Stimulated activated CD4-positive, alpha-beta T cell treated with anti-CD3 and anti-CD28 coated beads, Interleukin-15, amount 100 ng/mL, for 24 hours (primary cell): ENCODE data around the gene GHRL.
"Not testable (repeated sequence)": the region's sequence is repeated elsewhere in the genome, so short reads cannot be mapped to it uniquely, and the experiment has no call there.

Experiments
- DNase-seq: peaks from one replicate; pipeline ENCODE4 v3.0.0-alpha.2; 2020

The GHRL gene

GRCh38 chr3:10322352-10322710 lies 29.6 kb upstream of the GHRL start:
- DNase-seq, result no peak

DNA sequence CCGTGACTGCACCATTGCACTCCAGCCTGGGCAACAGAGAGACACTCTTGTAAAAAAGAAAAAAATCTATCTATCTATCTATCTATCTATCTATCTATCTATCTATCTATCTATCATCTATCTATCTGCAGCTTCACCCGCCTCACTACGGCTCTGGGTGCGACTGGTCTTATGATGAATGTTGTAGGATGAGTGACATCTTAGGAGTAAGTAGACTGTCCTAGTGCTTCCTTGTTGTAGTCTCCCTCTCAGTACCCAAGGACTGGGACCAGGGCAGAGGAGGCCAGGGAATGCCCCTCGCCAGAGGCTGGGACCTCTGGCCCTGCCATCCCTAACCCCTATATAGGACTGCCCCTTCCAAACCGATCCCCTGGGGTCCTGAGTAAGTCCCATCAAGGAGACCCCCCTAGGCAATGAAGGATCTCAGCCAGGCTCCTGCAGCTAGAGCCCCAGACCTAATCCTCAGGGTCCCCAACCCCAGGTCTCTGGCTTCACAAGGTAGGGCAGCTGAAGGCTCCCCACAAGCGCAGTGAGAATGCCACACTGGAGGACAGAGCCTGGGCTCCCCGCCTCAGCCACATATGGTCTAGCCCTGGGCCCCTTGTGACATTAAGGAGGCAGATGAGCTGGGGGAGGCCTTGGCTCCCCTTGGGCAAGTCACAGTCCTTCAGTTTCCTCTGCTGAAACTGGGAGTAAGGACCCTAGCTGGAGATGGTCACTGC lies 29.0 kb upstream of the GHRL start:
- DNase-seq, result no peak

GRCh38 chr3:10320320-10320677 lies 27.6 kb upstream of the GHRL start:
- DNase-seq, result no peak

- DNase-seq, result no peak
Observed at GRCh38 chr3:10319804-10320203, 27.1 kb upstream of the GHRL start.

DNA sequence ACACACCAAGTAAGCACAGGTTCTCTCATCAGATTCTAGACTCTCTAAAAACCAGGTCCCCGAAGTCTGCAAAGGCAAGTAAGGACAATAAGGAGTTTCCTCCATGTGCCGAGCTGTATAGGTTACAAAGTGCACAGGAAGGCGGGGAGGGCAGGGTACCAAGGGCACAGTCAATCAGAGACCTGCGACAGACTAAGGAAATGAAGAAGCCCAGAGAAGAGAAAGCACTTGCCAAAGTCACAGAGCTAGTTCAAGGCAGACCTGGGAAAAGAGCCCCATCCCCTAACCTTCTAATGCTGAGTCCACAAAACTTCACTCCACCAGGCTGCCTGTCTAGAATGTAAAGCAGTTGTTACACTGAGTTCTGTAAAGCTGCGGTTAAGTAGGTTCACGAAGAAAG lies 26.5 kb upstream of the GHRL start:
- no peak for DNase-seq

GRCh38 chr3:10317961-10318350 lies 25.2 kb upstream of the GHRL start:
- no peak for DNase-seq

DNA sequence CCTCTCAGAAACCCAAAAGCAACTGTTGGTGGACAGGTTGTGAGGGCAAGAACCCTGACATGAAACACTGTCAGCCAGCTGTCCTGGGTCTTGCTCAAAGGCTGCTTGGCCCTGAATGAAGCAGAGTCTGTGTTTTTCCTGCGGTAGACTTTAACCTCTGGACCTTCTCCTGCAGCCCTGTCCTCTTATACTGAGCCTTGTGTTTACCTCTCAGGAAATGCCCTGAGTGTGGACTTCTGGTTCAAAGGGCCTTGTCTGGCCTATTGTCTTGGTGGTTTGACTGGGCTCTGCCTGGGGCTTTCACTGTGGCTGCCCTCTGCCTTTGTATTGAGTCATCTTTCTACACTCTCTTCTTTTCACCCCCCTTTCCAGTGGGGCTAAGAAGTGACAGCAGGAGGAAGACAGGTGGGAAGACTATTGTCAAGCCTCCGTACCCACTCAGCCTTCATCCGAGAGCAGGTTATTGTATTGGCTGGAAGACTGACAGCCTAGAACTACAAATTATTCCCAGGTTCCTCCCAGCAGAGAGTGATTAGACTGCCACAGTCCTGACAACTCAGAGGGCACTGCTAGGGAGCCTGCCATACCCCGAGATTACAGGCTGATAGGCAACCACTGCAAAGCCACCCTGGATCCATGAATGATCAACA lies 24.7 kb upstream of the GHRL start:
- no peak for DNase-seq

- no peak for DNase-seq
Observed at GRCh38 chr3:10315771-10316344, 23.1 kb upstream of the GHRL start.

GRCh38 chr3:10315101-10315500 lies 22.4 kb upstream of the GHRL start:
- no peak for DNase-seq

DNA sequence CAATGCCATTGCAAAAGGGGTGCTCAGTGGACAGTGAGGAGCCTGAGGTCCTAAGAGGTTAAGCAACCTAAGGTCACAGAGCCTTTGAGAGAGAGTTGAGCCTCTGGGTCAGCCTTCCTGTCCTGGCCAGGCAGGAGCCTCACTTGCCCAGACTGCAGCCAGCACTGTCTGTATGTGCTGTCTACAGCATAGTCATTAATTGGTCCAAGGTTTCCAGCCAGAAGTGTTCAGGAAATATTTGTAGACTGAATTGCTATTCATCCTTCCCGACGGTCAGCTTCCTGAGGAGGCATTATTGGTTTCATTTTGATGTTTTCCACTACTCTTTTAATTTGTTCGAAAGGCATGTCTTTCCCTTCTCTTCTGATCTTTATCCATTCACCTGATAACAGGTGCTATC lies 20.1 kb upstream of the GHRL start:
- no peak for DNase-seq

- no peak for DNase-seq
Observed at GRCh38 chr3:10312391-10312790, 19.6 kb upstream of the GHRL start.

DNA sequence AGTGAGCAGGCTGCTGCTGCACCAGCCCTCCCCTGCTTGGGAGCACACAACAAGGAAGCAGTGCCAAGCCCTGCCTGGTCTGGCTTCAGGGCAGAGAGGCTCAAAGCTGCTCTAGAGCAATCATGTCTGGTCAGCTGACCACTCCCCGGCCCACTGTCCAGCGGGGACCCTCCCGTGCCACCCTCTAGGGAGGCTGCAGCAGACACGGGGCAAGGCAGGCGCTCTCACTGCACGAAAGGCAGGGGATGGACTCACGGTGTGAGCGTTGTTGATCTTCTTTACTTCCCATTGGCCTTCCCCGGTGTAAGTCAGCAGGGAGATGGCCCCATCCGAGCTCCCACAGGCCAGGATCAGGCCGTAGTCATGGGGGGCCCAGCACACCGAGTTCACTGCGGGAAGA lies 19.0 kb upstream of the GHRL start:
- DNase-seq, result no peak

- DNase-seq, result no peak
Observed at GRCh38 chr3:10310578-10310977, 17.8 kb upstream of the GHRL start.

GRCh38 chr3:10309736-10310135 lies 17.0 kb upstream of the GHRL start:
- no peak for DNase-seq

DNA sequence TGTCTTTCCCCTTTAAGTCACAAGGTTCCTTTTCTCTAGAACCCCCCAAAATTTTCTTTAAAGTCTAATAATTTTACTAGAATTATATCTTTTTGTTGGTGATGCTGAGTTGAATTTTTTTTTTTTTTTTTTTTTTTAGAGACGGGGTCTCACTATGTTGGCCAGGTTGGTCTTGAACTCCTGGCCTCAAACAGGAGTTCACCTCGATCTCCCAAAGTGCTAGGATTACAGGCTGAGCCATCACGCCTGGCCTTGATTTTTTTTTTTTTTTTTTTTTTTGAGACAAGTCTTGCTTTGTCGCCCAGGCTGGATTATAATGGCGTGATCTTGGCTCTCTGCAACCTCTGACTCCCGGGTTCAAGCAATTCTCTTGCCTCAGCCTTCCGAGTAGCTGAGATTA lies 15.9 kb upstream of the GHRL start:
- DNase-seq, result no peak

- DNase-seq, result no peak
Observed at GRCh38 chr3:10306156-10306555, 13.4 kb upstream of the GHRL start.

GRCh38 chr3:10305331-10305902 lies 12.7 kb upstream of the GHRL start:
- no peak for DNase-seq

GRCh38 chr3:10304905-10305304 lies 12.2 kb upstream of the GHRL start:
- no peak for DNase-seq

DNA sequence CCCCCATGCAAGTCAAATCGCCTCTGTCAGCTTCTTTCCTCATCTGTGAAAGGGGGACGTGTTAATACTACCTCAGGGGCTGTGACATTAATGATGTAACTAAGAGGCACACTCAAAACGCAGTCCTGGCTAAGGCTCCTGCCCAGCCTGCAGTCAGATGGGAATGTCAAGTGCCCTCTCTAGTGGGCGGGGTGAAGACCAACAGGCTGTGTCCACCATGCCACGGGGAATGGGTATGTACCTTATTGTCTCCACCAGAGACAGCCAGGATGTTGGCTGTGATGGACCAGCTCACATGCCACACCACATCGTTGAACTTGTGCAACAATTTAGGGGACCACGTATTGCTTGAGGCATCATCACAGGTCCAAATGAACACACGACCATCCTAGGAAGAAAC lies 11.0 kb upstream of the GHRL start:
- DNase-seq, result no peak

- DNase-seq, result no peak
Observed at GRCh38 chr3:10303105-10303504, 10.4 kb upstream of the GHRL start.

- DNase-seq, result no peak
Observed at GRCh38 chr3:10300087-10300486, 7.3 kb upstream of the GHRL start.

DNA sequence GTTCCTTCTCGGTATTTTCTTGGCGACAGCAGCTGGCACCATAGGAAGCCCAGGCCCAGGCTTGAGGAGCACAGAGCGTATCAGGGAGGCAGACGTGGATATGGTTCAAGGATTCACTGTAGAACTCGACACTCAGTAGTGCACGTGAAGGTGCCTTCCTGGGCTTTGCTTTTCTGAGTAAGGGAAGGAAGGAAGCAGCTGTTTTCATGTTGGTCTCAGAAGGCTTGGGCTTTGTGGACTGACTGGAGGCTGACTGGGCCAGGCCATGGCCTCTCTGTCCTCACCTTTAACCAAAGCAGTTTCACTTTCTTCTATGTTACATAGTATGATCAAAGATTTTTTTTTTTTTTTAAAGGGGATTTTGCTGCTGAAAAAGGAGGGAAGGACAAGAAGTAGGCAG lies 6.9 kb upstream of the GHRL start:
- no peak for DNase-seq

DNA sequence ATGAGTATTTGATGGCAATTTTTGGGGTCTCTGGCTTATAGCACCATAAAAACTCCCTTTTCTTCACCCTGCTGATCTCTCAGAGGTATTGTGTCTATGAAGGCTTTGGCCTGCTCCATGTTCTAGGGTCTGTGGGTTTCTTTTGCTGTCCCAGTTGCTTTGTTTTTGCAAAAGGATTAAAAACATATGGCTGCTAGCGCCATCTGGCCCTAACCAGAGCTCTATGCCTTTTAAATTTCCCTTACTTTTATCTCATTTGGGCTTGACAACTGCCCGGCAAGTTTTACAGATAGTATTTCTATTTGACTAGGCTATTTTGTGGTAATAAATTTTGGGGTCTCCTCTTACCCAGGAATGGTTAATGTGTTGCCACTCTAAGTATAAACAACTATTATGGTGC lies 6.4 kb upstream of the GHRL start:
- DNase-seq, result no peak

DNA sequence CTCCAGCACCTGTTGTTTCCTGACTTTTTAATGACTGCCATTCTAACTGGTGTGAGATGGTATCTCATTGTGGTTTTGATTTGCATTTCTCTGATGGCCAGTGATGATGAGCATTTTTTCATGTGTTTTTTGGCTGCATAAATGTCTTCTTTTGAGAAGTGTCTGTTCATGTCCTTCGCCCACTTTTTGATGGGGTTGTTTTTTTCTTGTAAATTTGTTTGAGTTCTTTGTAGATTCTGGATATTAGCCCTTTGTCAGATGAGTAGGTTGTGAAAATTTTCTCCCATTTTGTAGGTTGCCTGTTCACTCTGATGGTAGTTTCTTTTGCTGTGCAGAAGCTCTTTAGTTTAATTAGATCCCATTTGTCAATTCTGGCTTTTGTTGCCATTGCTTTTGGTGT lies 5.3 kb upstream of the GHRL start:
- not testable (repeated sequence) for DNase-seq
